Gastroesophageal sphincter (tissue), 4 donors: ENCODE results near the gene PUS7. TPM values are rescaled to one million over a fixed set of nuclear protein-coding genes. Genes with fewer than 3 reads are reported as not detected.

Source experiments
- ATAC-seq: fragments of 150-250 bp; one replicate; pipeline ENCODE4 v1.9.1; 2016; ENCODE audit warnings: mild to moderate bottlenecking, moderate library complexity
- H3K27ac ChIP-seq, 4 donors: fragments of 200-600 bp; sonication (generic) in 3 of 4; 1 replicate in 3 of 4; 2 replicates in 1 of 4; pipeline ENCODE4 v1.5.1; 2016 to 2019
- H3K27me3 ChIP-seq: fragments of 200-600 bp; sonication (generic); one replicate; pipeline ENCODE4 v1.5.1; 2019
- H3K36me3 ChIP-seq, 2 donors: fragments of 200-600 bp; sonication (generic); one replicate each; pipeline ENCODE4 v1.5.1; 2019; ENCODE audit warnings: control low read depth in 1 of 2
- H3K4me1 ChIP-seq, 3 donors: fragments of 200-600 bp; sonication (generic); 1 replicate in 2 of 3; 2 replicates in 1 of 3; pipeline ENCODE4 v1.5.1; 2016 to 2019; ENCODE audit warnings: control low read depth in 2 of 3
- H3K4me3 ChIP-seq, 2 donors: fragments of 200-600 bp; sonication (generic); one replicate each; pipeline ENCODE4 v1.5.1; 2019; ENCODE audit warnings: mild to moderate bottlenecking in 1 of 2, moderate library complexity in 1 of 2
- H3K9me3 ChIP-seq, 3 donors: fragments of 200-600 bp; sonication (generic); one replicate each; pipeline ENCODE4 v1.5.1; 2017 to 2019; ENCODE audit warnings: control low read depth in 2 of 3
- EP300 ChIP-seq: sonication (generic); formaldehyde crosslinking; IDR thresholded peaks from one replicate; pipeline ENCODE4 v1.6.1; 2017; ENCODE audit warnings: antibody characterized with exemption, mild to moderate bottlenecking
- POLR2A ChIP-seq, 2 donors: fragments of 450-650 bp; IDR thresholded peaks; one replicate each; pipeline ENCODE4 v1.6.1; 2017; ENCODE audit warnings: antibody characterized with exemption in 2 of 2, mild to moderate bottlenecking in 2 of 2, moderate library complexity in 1 of 2
- POLR2AphosphoS5 ChIP-seq: sonication (generic); formaldehyde crosslinking; IDR thresholded peaks from one replicate; pipeline ENCODE4 v1.6.1; 2017; ENCODE audit warnings: antibody characterized with exemption
- WGBS, 2 donors: methylation state at CpG; one replicate each; pipeline ENCODE4 v1.1.5; 2018; ENCODE audit warnings: low coverage in 1 of 2; 5-methylcytosine and 5-hydroxymethylcytosine counted together
- total RNA-seq, 4 donors: library from RNA; depleted of rRNA; stranded (reverse); fragments of >200 nt; gene quantifications; one replicate each; pipeline ENCODE4 v1.1.0, GENCODE V29; 2016
- TF ChIP-seq, protein P1 (sequence below), 4 experiments: fragments of 200-600 bp in 2 of 4; fragments of 450-650 bp in 2 of 4; sonication (generic) in 1 of 4; IDR thresholded peaks; one replicate each; pipeline ENCODE4 v1.5.1; 2017 to 2019; ENCODE audit warnings: antibody characterized with exemption in 4 of 4, mild to moderate bottlenecking in 2 of 4, moderate library complexity in 2 of 4

Gene PUS7
- total RNA-seq, 4 donors from 2014 or later, result 11.9 to 15.1 (median 13.2) TPM

DNA sequence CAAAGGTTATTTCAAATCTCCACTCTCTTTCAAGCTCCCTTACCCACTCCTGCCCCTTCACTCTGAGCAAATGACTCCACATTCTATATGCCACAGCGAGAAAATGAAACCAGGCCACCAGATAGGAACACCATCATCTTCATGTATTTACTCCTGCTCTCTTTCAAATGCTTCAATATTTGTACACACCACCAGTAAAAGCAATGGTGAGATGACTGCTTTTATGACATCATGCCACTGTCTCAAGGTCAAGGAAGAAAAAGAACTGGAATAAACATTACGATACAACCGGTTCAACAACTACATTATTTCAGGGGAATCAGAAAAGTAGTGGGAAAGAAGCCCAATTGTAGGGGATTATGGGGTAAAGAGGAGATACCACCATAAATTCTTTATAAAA lies 32.7 kb downstream of the PUS7 start:
- H3K27ac ChIP-seq, result no peak overlapping the region
- WGBS, 2 donors, result 80 to 91% methylated on average over 3 of the region's 3 CpGs
- no peaks in the 10 kb centered on the region for H3K9me3 ChIP-seq
- H3K4me1 ChIP-seq, result peaks cover 0 to 27% (median 5%) of the 10 kb centered on the region in 3 donors
- TF ChIP-seq POLR2A (IDR thresholded peaks at IDR 0.05), result no peak
- TF ChIP-seq EP300, result no peak
- TF ChIP-seq, protein P1, sequence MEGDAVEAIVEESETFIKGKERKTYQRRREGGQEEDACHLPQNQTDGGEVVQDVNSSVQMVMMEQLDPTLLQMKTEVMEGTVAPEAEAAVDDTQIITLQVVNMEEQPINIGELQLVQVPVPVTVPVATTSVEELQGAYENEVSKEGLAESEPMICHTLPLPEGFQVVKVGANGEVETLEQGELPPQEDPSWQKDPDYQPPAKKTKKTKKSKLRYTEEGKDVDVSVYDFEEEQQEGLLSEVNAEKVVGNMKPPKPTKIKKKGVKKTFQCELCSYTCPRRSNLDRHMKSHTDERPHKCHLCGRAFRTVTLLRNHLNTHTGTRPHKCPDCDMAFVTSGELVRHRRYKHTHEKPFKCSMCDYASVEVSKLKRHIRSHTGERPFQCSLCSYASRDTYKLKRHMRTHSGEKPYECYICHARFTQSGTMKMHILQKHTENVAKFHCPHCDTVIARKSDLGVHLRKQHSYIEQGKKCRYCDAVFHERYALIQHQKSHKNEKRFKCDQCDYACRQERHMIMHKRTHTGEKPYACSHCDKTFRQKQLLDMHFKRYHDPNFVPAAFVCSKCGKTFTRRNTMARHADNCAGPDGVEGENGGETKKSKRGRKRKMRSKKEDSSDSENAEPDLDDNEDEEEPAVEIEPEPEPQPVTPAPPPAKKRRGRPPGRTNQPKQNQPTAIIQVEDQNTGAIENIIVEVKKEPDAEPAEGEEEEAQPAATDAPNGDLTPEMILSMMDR (IDR thresholded peaks at IDR 0.05), result no peak
- TF ChIP-seq POLR2AphosphoS5, result no peak
- H3K36me3 ChIP-seq, result peaks cover 0 to 24% of the 10 kb centered on the region in 2 donors
- no peak for ATAC-seq
- no peak overlapping the region for H3K4me3 ChIP-seq
- no peaks in the 10 kb centered on the region for H3K27me3 ChIP-seq

DNA sequence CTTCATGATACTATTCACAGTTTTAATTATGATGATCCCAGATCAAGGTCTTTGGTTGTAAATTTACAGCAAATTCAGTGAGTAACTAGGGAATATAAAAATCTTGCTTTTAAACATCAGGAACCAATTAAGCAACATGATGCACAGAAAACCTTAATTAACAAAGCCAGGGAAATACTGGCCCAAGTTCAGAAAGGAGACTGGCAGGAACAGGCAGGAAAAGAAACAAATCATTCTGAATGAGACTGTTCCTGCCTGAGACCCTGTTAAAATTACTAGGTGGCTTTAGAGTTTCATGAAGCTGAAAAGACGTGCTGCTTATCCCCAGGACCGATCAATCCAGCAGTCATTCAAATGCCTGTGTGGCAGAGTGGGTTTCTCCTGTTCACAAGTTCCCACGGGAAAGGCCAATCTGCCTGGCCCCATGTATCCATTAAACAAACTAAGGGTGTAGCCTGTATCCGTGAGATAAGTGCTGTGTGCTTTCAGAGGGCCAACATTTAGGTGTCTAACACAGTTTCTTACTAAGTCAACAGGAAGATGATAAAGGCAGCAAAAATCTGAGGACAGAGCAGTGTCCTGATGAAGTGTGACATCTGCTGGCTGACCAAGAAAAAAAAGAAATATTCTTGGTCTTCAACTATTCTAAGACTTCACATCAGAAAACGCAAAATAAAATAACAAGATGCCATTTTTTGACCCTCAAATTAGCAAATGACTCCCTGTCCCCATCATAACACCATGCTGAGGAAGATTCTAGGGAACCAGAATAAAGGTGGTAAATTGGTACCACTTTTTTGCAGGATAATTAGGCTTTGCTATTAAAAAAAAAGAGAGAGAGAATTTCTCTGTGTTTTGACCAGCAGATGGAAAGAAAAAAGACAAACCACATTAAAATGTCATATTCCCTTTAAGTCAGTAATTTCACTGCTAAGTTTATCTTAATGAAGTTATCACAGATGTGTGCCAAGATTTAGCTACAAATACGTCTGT lies 34.2 kb downstream of the PUS7 start:
- TF ChIP-seq EP300 (no peak), POLR2A (IDR thresholded peaks at IDR 0.05) (no peak), POLR2AphosphoS5 (peak; percentile 37)
- TF ChIP-seq, protein P1 (IDR thresholded peaks at IDR 0.05), result peak in 3 of 4 experiments; percentile 27 to 51 (median 47)
- no peaks in the 10 kb centered on the region for H3K9me3 ChIP-seq
- peak overlapping the region in 2 of 4 donors; percentile 33 to 64 for H3K27ac ChIP-seq
- H3K36me3 ChIP-seq, result peaks cover 0 to 24% of the 10 kb centered on the region in 2 donors
- H3K4me3 ChIP-seq, result no peak overlapping the region
- no peaks in the 10 kb centered on the region for H3K27me3 ChIP-seq
- peak; percentile 73 for ATAC-seq
- H3K4me1 ChIP-seq, result peaks cover 0 to 13% (median 0%) of the 10 kb centered on the region in 3 donors
- 37 to 43% methylated on average over 5 to 6 of the region's 6 CpGs for WGBS, 2 donors

DNA sequence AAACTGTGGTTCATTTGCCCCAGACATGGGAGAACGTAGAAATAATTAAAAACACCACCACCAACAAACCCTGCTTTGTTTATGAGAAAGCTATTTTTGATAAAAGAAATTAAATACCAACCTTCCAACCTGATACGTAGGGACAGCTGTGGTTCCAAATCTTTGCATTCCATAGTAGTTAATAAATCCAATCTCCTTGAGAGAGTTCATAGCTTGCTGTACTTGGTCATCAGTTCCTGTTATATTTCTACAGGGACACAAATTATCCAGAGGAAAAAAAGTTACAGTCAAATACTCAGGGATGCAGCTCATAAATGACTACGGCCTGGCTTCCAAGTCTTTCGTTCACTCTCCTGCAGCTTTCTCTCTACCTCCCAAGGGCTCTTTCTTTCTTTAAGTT lies 41.1 kb downstream of the PUS7 start:
- 97 to 98% methylated on average over 4 of the region's 4 CpGs for WGBS, 2 donors
- Histone ChIP-seq H3K9me3 (no peaks in the 10 kb centered on the region), H3K27me3 (no peaks in the 10 kb centered on the region), H3K4me1 (no peaks in the 10 kb centered on the region), H3K36me3 (peaks cover 0 to 39% of the 10 kb centered on the region in 2 donors), H3K27ac (no peak overlapping the region), H3K4me3 (no peak overlapping the region)
- ATAC-seq, result no peak
- no peak for TF ChIP-seq POLR2AphosphoS5
- no peak for TF ChIP-seq POLR2A (IDR thresholded peaks at IDR 0.05)
- TF ChIP-seq EP300, result no peak
- TF ChIP-seq, protein P1 (IDR thresholded peaks at IDR 0.05), result no peak

DNA sequence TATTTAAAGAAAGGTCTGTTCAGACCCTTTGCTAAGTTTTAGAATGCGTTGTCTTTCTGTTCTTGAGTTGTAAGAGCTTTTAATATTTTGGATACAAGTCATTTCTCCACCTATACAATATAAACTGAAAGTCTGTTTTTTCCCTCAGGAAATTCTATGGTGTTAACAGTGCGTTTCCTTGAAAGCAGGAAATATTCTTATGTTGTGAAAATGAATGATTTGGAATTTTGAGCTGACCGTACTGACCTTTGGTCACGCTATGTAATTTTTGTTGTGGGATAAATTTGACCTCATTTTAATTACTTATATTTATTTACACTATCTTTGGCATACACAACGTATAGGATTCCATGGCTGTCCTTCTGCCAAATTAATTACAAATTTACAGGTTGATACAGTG lies 43.5 kb downstream of the PUS7 start:
- WGBS, 2 donors, result 75 to 88% methylated on average over 5 of the region's 5 CpGs
- H3K4me3 ChIP-seq, result no peak overlapping the region

More for the DNA sequence above, 43.5 kb downstream of the PUS7 start:
- no peaks in the 10 kb centered on the region for H3K4me1 ChIP-seq
- no peak overlapping the region for H3K27ac ChIP-seq
- no peak for TF ChIP-seq POLR2A (IDR thresholded peaks at IDR 0.05)
- TF ChIP-seq, protein P1 (IDR thresholded peaks at IDR 0.05), result no peak
- no peak for TF ChIP-seq POLR2AphosphoS5
- no peak for TF ChIP-seq EP300
- ATAC-seq, result no peak
- H3K9me3 ChIP-seq, result no peaks in the 10 kb centered on the region
- peaks cover 0 to 27% of the 10 kb centered on the region in 2 donors for H3K36me3 ChIP-seq
- H3K27me3 ChIP-seq, result no peaks in the 10 kb centered on the region
